IMR-90 (cell line): Measurements from ENCODE around the gene FAM83F. TPM values are rescaled to one million over a fixed set of nuclear protein-coding genes. Genes with fewer than 3 reads are reported as not detected.

Source experiments
- ATAC-seq: fragments of 200-7000 bp; cut with Tn5 transposase; 2 replicates; pipeline ENCODE4 v1.9.1; 2020; ENCODE audit warnings: low read depth, mild to moderate bottlenecking, moderate library complexity
- BruUV-seq: library from RNA; stranded (reverse); fragments of 400-500 nt; replicated peaks from 2 replicates; lab custom pipeline; 2021; lab: Mats Ljungman, UMichigan
- CTCF ChIA-PET: fragments of 300-600 bp; formaldehyde crosslinking; extraction: SDS; loops from one replicate; lab custom pipeline; 2021; ENCODE audit warnings: antibody characterized with exemption; lab: Yijun Ruan, JAX
- POLR2A ChIA-PET: fragments of 300-600 bp; sonication (Branson Sonifier 250); formaldehyde crosslinking; loops from one replicate; lab custom pipeline; 2022; ENCODE audit warnings: antibody characterized with exemption; ENCODE audit not compliant: unreplicated experiment; lab: Charles Lee
- DNase-seq: peaks from one replicate; pipeline ENCODE4 v3.0.0; 2013
- H2AFZ ChIP-seq: replicated peaks from 2 replicates; pipeline ENCODE3; 2013; ENCODE audit warnings: low read length, mild to moderate bottlenecking; ENCODE audit not compliant: poor library complexity
- H2AK5ac ChIP-seq: 2 replicates; pipeline ENCODE4 v1.6.1; 2013; ENCODE audit warnings: low read depth, low read length, inconsistent platforms
- H2AK9ac ChIP-seq: replicated peaks from 2 replicates; pipeline ENCODE3; 2013; ENCODE audit warnings: mild to moderate bottlenecking, low read depth, low read length, moderate library complexity; ENCODE audit not compliant: poor library complexity
- H2BK120ac ChIP-seq: 2 replicates; pipeline ENCODE4 v1.6.1; 2013; ENCODE audit warnings: low read depth, low read length, inconsistent platforms
- H2BK15ac ChIP-seq: 3 replicates; pipeline ENCODE4 v1.6.1; 2013; ENCODE audit warnings: low read depth, low read length, inconsistent platforms
- H2BK20ac ChIP-seq: 2 replicates; pipeline ENCODE4 v1.6.1; 2013; ENCODE audit warnings: low read depth, mild to moderate bottlenecking, inconsistent platforms, low read length, moderate library complexity
- H2BK5ac ChIP-seq: 2 replicates; pipeline ENCODE4 v1.6.1; 2013; ENCODE audit warnings: mild to moderate bottlenecking, low read depth, low read length, inconsistent platforms; ENCODE audit not compliant: poor library complexity, severe bottlenecking
- H3K14ac ChIP-seq: replicated peaks from 2 replicates; pipeline ENCODE4 v1.6.1; 2013; ENCODE audit warnings: low read depth, low read length, inconsistent platforms
- H3K18ac ChIP-seq: 2 replicates; pipeline ENCODE4 v1.6.1; 2013; ENCODE audit warnings: low read depth, low read length, control low read depth
- H3K23ac ChIP-seq: 2 replicates; pipeline ENCODE4 v1.6.1; 2013; ENCODE audit warnings: low read depth, low read length, inconsistent platforms
- H3K27ac ChIP-seq: 2 replicates; pipeline ENCODE4 v1.5.1; 2013; ENCODE audit warnings: mild to moderate bottlenecking, control low read depth, low read length; ENCODE audit not compliant: insufficient read depth
- H3K27me3 ChIP-seq: 2 replicates; pipeline ENCODE4 v1.6.1; 2013; ENCODE audit warnings: low read length; ENCODE audit not compliant: control insufficient read depth, insufficient read depth
- H3K36me3 ChIP-seq: 2 replicates; pipeline ENCODE4 v1.6.1; 2013; ENCODE audit warnings: low read length, mixed read lengths; ENCODE audit not compliant: control insufficient read depth, insufficient read depth
- H3K4ac ChIP-seq: 2 replicates; pipeline ENCODE4 v1.6.1; 2013; ENCODE audit warnings: low read depth, low read length, inconsistent platforms
- H3K4me1 ChIP-seq: 2 replicates; pipeline ENCODE4 v1.6.1; 2013; ENCODE audit warnings: low read length, mixed read lengths; ENCODE audit not compliant: control insufficient read depth, insufficient read depth
- H3K4me2 ChIP-seq: 2 replicates; pipeline ENCODE4 v1.6.1; 2013; ENCODE audit warnings: low read depth, mild to moderate bottlenecking, control low read depth, low read length, moderate library complexity
- H3K4me3 ChIP-seq: 2 replicates; pipeline ENCODE4 v1.5.1; 2013; ENCODE audit warnings: low read depth, mild to moderate bottlenecking, control low read depth, low read length, moderate library complexity; ENCODE audit not compliant: insufficient read depth
- H3K56ac ChIP-seq: 2 replicates; pipeline ENCODE4 v1.6.1; 2013; ENCODE audit warnings: low read length, inconsistent platforms; ENCODE audit not compliant: insufficient read depth; ENCODE audit errors: extremely low read depth
- H3K79me1 ChIP-seq, 2 experiments: 2 replicates each; pipeline ENCODE4 v1.6.1; 2013; ENCODE audit warnings: low read length in 2 of 2, inconsistent platforms in 1 of 2, low read depth in 1 of 2
- H3K9ac ChIP-seq: 2 replicates; pipeline ENCODE4 v1.6.1; 2013; ENCODE audit warnings: low read depth, low read length, control low read depth
- H3K9me1 ChIP-seq: 2 replicates; pipeline ENCODE4 v1.6.1; 2013; ENCODE audit warnings: low read length, inconsistent platforms; ENCODE audit not compliant: insufficient read depth
- H3K9me3 ChIP-seq: 2 replicates; pipeline ENCODE4 v1.6.1; 2013; ENCODE audit warnings: low read length; ENCODE audit not compliant: control insufficient read depth, insufficient read depth
- H4K20me1 ChIP-seq: 2 replicates; pipeline ENCODE4 v1.6.1; 2013; ENCODE audit warnings: low read length, inconsistent platforms; ENCODE audit not compliant: insufficient read depth
- H4K5ac ChIP-seq: 2 replicates; pipeline ENCODE4 v1.6.1; 2013; ENCODE audit warnings: mild to moderate bottlenecking, low read depth, low read length, control low read depth
- H4K8ac ChIP-seq, 2 experiments: 2 replicates each; pipeline ENCODE4 v1.6.1; 2013; ENCODE audit warnings: low read depth in 2 of 2, low read length in 2 of 2, control low read depth in 1 of 2, inconsistent platforms in 1 of 2
- H4K91ac ChIP-seq: 2 replicates; pipeline ENCODE4 v1.6.1; 2013; ENCODE audit warnings: low read depth, low read length, inconsistent platforms; ENCODE audit not compliant: insufficient read depth
- BHLHE40 ChIP-seq: fragments of 150-350 bp; IDR thresholded peaks from 2 replicates; pipeline ENCODE4 v1.6.1; 2016; ENCODE audit warnings: mild to moderate bottlenecking, low read depth, low read length
- CEBPB ChIP-seq: IDR thresholded peaks from 2 replicates; pipeline ENCODE4 v1.6.1; 2012; ENCODE audit warnings: low read depth, low read length, improper control_type of control experiment
- MAFK ChIP-seq: IDR thresholded peaks from 2 replicates; pipeline ENCODE4 v1.6.1; 2012; ENCODE audit warnings: low read depth, low read length, improper control_type of control experiment
- MXI1 ChIP-seq: IDR thresholded peaks from 2 replicates; pipeline ENCODE4 v1.6.1; 2012; ENCODE audit warnings: low read depth, mild to moderate bottlenecking, low read length, moderate library complexity, borderline replicate concordance
- NFE2L2 ChIP-seq: fragments of 150-350 bp; IDR thresholded peaks from 2 replicates; pipeline ENCODE4 v1.6.1; 2016; ENCODE audit warnings: low read depth, mild to moderate bottlenecking, low read length
- POLR2A ChIP-seq: IDR thresholded peaks from 2 replicates; pipeline ENCODE4 v1.6.1; 2012; ENCODE audit warnings: mild to moderate bottlenecking, low read depth, low read length
- RCOR1 ChIP-seq: IDR thresholded peaks from 2 replicates; pipeline ENCODE4 v1.6.1; 2012; ENCODE audit warnings: mild to moderate bottlenecking, low read length, improper control_type of control experiment; ENCODE audit not compliant: insufficient replicate concordance
- SMC3 ChIP-seq: fragments of 150-350 bp; IDR thresholded peaks from 2 replicates; pipeline ENCODE4 v1.6.1; 2016; ENCODE audit warnings: low read depth, mild to moderate bottlenecking, antibody characterized with exemption, low read length, moderate library complexity
- WGBS, 2 experiments: methylation state at CpG; one replicate each; pipeline versions ENCODE4 v1.1.5 to v1.1.7; 2013; ENCODE audit warnings: missing lambda C conversion rate in 2 of 2; ENCODE audit not compliant: insufficient read length in 1 of 2; ENCODE audit errors: extremely low coverage in 2 of 2; 5-methylcytosine and 5-hydroxymethylcytosine counted together
- dilution Hi-C: fragments of 300-500 bp; cut with HindIII; formaldehyde crosslinking; loops from one replicate; pipeline ENCODE4 v1.14.3; 2018; ENCODE audit warnings: low sequenced_read_pairs; ENCODE audit not compliant: unreplicated experiment
- in situ Hi-C: fragments of 300-500 bp; cut with MboI; formaldehyde crosslinking; loops from 3 replicates; pipeline ENCODE4 v1.14.3; 2019; ENCODE audit warnings: low sequenced_read_pairs, inconsistent platforms, mixed read lengths
- intact Hi-C: fragments of 100-400 bp; cut with micrococcal nuclease; formaldehyde crosslinking; loops from 2 replicates; pipeline ENCODE4 v1.10.0; 2022
- polyA plus RNA-seq, 3 experiments: library from polyadenylated mRNA; depleted of rRNA; stranded (reverse); fragments of >200 nt; gene quantifications; 2 replicates each; pipeline ENCODE4 v1.2.3, GENCODE V29; 2012; ENCODE audit warnings: low replicate concordance in 1 of 3
- total RNA-seq: library from RNA; depleted of rRNA; stranded (reverse); fragments of >200 nt; gene quantifications from 2 replicates; pipeline ENCODE4 v1.2.3, GENCODE V29; 2012
- TF ChIP-seq, protein P1 (sequence below): fragments of 150-350 bp; IDR thresholded peaks from 2 replicates; pipeline ENCODE4 v1.6.1; 2016; ENCODE audit warnings: low read depth, mild to moderate bottlenecking, low read length, moderate library complexity, borderline replicate concordance
- TF ChIP-seq, protein P2 (sequence below): conservative IDR thresholded peaks from 2 replicates; pipeline ENCODE4 v1.5.1; 2012; ENCODE audit warnings: mild to moderate bottlenecking, low read depth, low read length, improper control_type of control experiment
- TF ChIP-seq, protein P3 (sequence below): fragments of 150-350 bp; IDR thresholded peaks from 2 replicates; pipeline ENCODE4 v1.6.1; 2017; ENCODE audit warnings: mild to moderate bottlenecking, antibody characterized with exemption, low read length, low read depth

Gene FAM83F
- total and polyA plus RNA-seq, 2 of the 4 experiments (the other 2 are of a cell fraction), result not detected

DNA sequence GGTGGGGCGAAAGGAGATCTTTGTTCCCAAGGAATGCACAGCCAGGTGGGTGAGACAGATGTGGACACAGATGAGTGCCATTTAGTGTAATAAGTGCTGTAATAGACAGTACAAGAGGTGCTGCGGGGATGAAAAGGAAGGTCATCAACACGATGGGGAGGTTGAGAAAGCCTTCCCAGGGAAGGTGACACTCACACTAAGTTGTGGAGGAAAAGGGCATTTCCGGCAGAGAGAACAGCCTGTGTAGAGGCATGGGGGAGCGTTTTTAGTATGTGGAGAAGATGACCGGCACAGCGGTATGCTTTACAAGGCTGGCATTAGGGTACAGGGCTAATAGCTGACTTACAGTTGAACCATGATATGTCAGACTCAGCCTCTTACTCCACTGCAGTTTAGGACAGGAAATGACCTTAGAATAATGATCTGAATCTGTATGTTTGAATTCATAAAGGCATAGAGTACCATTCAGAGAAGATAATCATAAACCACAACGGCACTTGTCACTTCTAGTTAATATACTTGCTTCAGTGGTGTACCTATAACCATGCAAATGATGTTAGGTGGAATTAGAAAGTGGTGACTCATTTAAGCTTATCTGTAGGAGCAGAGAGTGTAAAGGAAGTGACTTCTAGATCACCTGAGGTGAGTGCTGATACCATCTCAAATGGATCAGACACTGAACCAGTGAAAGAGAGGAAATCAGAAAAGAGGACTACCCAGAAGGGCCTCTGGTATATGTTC lies 60.6 kb downstream of the FAM83F start:
- H3K18ac ChIP-seq, result no peak overlapping the region
- H2AK5ac ChIP-seq, result no peak overlapping the region
- H2BK20ac ChIP-seq, result no peak overlapping the region
- no peak overlapping the region for H4K8ac ChIP-seq
- H3K14ac ChIP-seq, result no peak overlapping the region
- H2BK15ac ChIP-seq, result no peak overlapping the region
- H3K27ac ChIP-seq, result no peak overlapping the region
- no peak overlapping the region for H4K91ac ChIP-seq
- H2BK120ac ChIP-seq, result no peak overlapping the region
- peaks cover 20% of the 10 kb centered on the region; the same call in 1 of the 2 replicates for H4K20me1 ChIP-seq
- H2BK5ac ChIP-seq, result no peak overlapping the region
- no peak overlapping the region for H3K4ac ChIP-seq
- H2AFZ ChIP-seq, result no peak overlapping the region
- in situ Hi-C loops, result no loop called here
- no peak overlapping the region for H3K9ac ChIP-seq
- H3K9me1 ChIP-seq, result peaks cover 7% of the 10 kb centered on the region; the same call in 1 of the 2 replicates
- intact Hi-C loops, result loop anchor here (5.0 kb wide), 1 partner anchor 42 kb away; no protein-coding TSS in a partner anchor
- ATAC-seq (no peak), DNase-seq (no peak)
- no TSS peak for BruUV-seq
- POLR2A ChIA-PET, result interaction anchor here (0.6 kb wide), 1 partner anchor 10 kb away, joined by 7 read pairs; no protein-coding TSS in a partner anchor
- peaks cover 20 to 23% of the 10 kb centered on the region in 2 experiments; a peak in 3 of 4 replicates for H3K79me1 ChIP-seq
- CTCF ChIA-PET, result interaction anchor here (1.5 kb wide), 1 partner anchor 292 kb away, joined by 3 read pairs; no protein-coding TSS in a partner anchor
- no peaks in the 10 kb centered on the region for H3K9me3 ChIP-seq
- no peak overlapping the region for H3K56ac ChIP-seq
- no peak overlapping the region for H4K5ac ChIP-seq
- no peak overlapping the region for H3K4me2 ChIP-seq
- no peak overlapping the region for H3K4me3 ChIP-seq
- no peaks in the 10 kb centered on the region; the same call in 1 of the 2 replicates for H3K4me1 ChIP-seq
- no peak overlapping the region for H2AK9ac ChIP-seq
- no peak for TF ChIP-seq MXI1
- TF ChIP-seq, protein P1, sequence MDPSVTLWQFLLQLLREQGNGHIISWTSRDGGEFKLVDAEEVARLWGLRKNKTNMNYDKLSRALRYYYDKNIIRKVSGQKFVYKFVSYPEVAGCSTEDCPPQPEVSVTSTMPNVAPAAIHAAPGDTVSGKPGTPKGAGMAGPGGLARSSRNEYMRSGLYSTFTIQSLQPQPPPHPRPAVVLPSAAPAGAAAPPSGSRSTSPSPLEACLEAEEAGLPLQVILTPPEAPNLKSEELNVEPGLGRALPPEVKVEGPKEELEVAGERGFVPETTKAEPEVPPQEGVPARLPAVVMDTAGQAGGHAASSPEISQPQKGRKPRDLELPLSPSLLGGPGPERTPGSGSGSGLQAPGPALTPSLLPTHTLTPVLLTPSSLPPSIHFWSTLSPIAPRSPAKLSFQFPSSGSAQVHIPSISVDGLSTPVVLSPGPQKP, result no peak
- TF ChIP-seq SMC3, result no peak
- TF ChIP-seq MAFK, result no peak
- no peak for TF ChIP-seq NFE2L2
- TF ChIP-seq BHLHE40, result no peak
- no peak for TF ChIP-seq CEBPB
- TF ChIP-seq RCOR1, result no peak
- TF ChIP-seq POLR2A, result no peak
- TF ChIP-seq, protein P2, sequence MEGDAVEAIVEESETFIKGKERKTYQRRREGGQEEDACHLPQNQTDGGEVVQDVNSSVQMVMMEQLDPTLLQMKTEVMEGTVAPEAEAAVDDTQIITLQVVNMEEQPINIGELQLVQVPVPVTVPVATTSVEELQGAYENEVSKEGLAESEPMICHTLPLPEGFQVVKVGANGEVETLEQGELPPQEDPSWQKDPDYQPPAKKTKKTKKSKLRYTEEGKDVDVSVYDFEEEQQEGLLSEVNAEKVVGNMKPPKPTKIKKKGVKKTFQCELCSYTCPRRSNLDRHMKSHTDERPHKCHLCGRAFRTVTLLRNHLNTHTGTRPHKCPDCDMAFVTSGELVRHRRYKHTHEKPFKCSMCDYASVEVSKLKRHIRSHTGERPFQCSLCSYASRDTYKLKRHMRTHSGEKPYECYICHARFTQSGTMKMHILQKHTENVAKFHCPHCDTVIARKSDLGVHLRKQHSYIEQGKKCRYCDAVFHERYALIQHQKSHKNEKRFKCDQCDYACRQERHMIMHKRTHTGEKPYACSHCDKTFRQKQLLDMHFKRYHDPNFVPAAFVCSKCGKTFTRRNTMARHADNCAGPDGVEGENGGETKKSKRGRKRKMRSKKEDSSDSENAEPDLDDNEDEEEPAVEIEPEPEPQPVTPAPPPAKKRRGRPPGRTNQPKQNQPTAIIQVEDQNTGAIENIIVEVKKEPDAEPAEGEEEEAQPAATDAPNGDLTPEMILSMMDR, result no peak
- TF ChIP-seq, protein P3, sequence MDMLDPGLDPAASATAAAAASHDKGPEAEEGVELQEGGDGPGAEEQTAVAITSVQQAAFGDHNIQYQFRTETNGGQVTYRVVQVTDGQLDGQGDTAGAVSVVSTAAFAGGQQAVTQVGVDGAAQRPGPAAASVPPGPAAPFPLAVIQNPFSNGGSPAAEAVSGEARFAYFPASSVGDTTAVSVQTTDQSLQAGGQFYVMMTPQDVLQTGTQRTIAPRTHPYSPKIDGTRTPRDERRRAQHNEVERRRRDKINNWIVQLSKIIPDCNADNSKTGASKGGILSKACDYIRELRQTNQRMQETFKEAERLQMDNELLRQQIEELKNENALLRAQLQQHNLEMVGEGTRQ, result no peak
- dilution Hi-C loops, result no loop called here
- WGBS, 2 experiments, result 60% methylated on average over 7 of the region's 8 CpGs; no CpG with 5 or more reads in 1 of the 2 experiments
- H3K23ac ChIP-seq, result no peak overlapping the region
- H3K27me3 ChIP-seq, result no peaks in the 10 kb centered on the region
- H3K36me3 ChIP-seq, result no peaks in the 10 kb centered on the region
